GM12891 (cell line): ENCODE measurements around the gene SLC9A8.

Experiments used
- POLR2A ChIP-seq: IDR thresholded peaks from 2 replicates; pipeline ENCODE4 v1.6.1; 2011; ENCODE audit warnings: low read depth, low read length, control low read depth
- POLR2AphosphoS5 ChIP-seq: IDR thresholded peaks from 2 replicates; pipeline ENCODE4 v1.6.1; 2011; ENCODE audit warnings: low read depth, low read length, control low read depth
- POU2F2 ChIP-seq: IDR thresholded peaks from 2 replicates; pipeline ENCODE4 v1.6.1; 2011; ENCODE audit warnings: low read depth, mild to moderate bottlenecking, control low read depth, low read length, moderate library complexity
- SPI1 ChIP-seq: IDR thresholded peaks from 2 replicates; pipeline ENCODE4 v1.6.1; 2011; ENCODE audit warnings: low read depth, low read length, control low read depth
- TAF1 ChIP-seq: IDR thresholded peaks from 2 replicates; pipeline ENCODE4 v1.6.1; 2011; ENCODE audit warnings: low read depth, low read length, control low read depth

DNA sequence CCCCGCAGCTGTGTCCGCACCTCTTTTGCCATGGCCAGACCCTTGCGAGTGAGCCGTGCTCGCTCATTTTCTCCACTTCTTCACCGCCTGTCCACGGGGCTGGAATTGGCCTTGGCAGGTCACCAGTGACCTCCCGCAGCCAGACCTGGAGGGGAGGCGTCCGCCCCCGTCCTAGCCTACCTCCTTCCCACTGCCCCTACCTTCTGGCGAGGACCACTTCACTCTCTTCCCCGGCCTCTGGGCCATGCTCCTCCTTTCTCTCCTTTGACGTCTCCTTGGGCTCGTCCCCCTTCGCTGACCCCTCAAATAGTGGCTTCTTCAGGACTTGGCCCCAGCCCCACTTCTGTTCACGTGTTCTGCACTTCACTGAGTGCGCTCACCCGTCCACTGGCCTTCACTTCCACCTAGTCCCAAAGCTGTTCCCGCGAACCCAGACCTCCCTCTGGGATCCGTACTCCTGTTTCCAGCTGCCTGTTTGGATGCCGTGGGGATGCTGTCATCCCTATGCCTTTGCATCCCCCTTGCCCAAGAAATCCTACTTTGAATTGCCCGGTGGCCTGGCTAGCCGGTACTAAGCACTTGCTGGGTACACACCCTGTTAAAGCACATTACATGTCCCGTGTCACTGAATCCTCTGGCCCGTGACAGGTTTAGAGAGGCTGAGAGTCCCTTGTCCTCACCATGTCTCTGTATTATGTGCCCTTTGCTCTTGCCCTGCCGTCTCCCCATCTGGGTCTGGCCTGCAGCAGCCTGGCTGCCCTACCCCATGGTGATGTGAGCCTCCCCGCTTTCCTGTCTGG, 69.7 kb downstream of the SLC9A8 start:
- TF ChIP-seq POLR2AphosphoS5, result no peak
- no peak for TF ChIP-seq TAF1
- no peak for TF ChIP-seq POLR2A
- TF ChIP-seq POU2F2, result no peak
- TF ChIP-seq SPI1, result no peak
